Endothelial cell of umbilical vein (primary cell): ENCODE measurements around the gene TMSB10. TPM values are rescaled to one million over a fixed set of nuclear protein-coding genes. Genes with fewer than 3 reads are reported as not detected.

Source experiments
- BruUV-seq: library from RNA; stranded (reverse); fragments of 400-500 nt; replicated peaks from 2 replicates; lab custom pipeline; 2021; lab: Mats Ljungman, UMichigan
- CTCF ChIA-PET: fragments of 300-600, 350-600 bp; sonication (Branson Sonifier 250); formaldehyde crosslinking; loops from one replicate; lab custom pipeline; 2021; ENCODE audit warnings: antibody characterized with exemption, inconsistent platforms; lab: Charles Lee
- POLR2A ChIA-PET: fragments of 300-600, 350-600 bp; sonication (Branson Sonifier 250); formaldehyde crosslinking; loops from one replicate; lab custom pipeline; 2021; ENCODE audit warnings: antibody characterized with exemption, inconsistent platforms; lab: Charles Lee
- DNase-seq: peaks from one replicate; pipeline ENCODE4 v3.0.0-alpha.2; 2011; ENCODE audit warnings: low read depth, low spot score
- FAIRE-seq: peaks from 2 replicates; lab custom pipeline; 2011; peaks lifted over from hg19 to GRCh38; lab: Jason Lieb, UNC
- H2AFZ ChIP-seq: 2 replicates; pipeline ENCODE4 v1.6.0; 2012; ENCODE audit warnings: low read depth, low read length, control low read depth, inconsistent platforms
- H3K27ac ChIP-seq: 2 replicates; pipeline ENCODE4 v1.5.1; 2011; ENCODE audit warnings: low read depth, mild to moderate bottlenecking, control low read depth, low read length, moderate library complexity; ENCODE audit not compliant: insufficient read depth
- H3K27me3 ChIP-seq, 2 experiments: 2 replicates each; pipeline versions ENCODE4 v1.6.0 to v1.6.1; 2011; ENCODE audit warnings: low read length in 2 of 2, mixed read lengths in 1 of 2; ENCODE audit not compliant: control insufficient read depth in 2 of 2, insufficient read depth in 2 of 2
- H3K36me3 ChIP-seq, 2 experiments: 2 replicates in 1 of 2; 3 replicates in 1 of 2; pipeline ENCODE4 v1.5.1; 2011; ENCODE audit warnings: low read length in 2 of 2, mild to moderate bottlenecking in 1 of 2, moderate library complexity in 1 of 2; ENCODE audit not compliant: control insufficient read depth in 2 of 2, insufficient read depth in 2 of 2; ENCODE audit errors: extremely low read depth in 1 of 2
- H3K4me1 ChIP-seq: 3 replicates; pipeline ENCODE4 v1.5.1; 2011; ENCODE audit warnings: mild to moderate bottlenecking, low read length; ENCODE audit not compliant: control insufficient read depth, insufficient read depth; ENCODE audit errors: extremely low read depth
- H3K4me2 ChIP-seq: 2 replicates; pipeline ENCODE4 v1.6.1; 2011; ENCODE audit warnings: low read length, control low read depth, mixed read lengths; ENCODE audit not compliant: insufficient read depth
- H3K4me3 ChIP-seq, 3 experiments: fragments of 200-600 bp in 1 of 3; sonication (generic), shearing (Covaris generic) in 1 of 3; replicated peaks in 1 of 3; 2 replicates each; pipeline ENCODE4 v1.5.1; 2011 to 2016; ENCODE audit warnings: control low read depth in 3 of 3, low read length in 3 of 3, mild to moderate bottlenecking in 2 of 3, inconsistent platforms in 1 of 3, low read depth in 1 of 3, moderate library complexity in 1 of 3; ENCODE audit not compliant: insufficient read depth in 1 of 3
- H3K79me2 ChIP-seq: 2 replicates; pipeline ENCODE4 v1.6.0; 2012; ENCODE audit warnings: low read length, inconsistent platforms; ENCODE audit not compliant: control insufficient read depth, insufficient read depth
- H3K9ac ChIP-seq: replicated peaks from 2 replicates; pipeline ENCODE3; 2011; ENCODE audit warnings: low read length, control low read depth; ENCODE audit not compliant: insufficient read depth; ENCODE audit errors: extremely low read depth
- H3K9me1 ChIP-seq: replicated peaks from 3 replicates; pipeline ENCODE4 v1.6.0; 2011; ENCODE audit warnings: mild to moderate bottlenecking, low read length; ENCODE audit not compliant: control insufficient read depth, insufficient read depth; ENCODE audit errors: extremely low read depth
- H3K9me3 ChIP-seq: replicated peaks from 2 replicates; pipeline ENCODE4 v1.5.1; 2012; ENCODE audit warnings: low read length, inconsistent platforms; ENCODE audit not compliant: control insufficient read depth, insufficient read depth
- H4K20me1 ChIP-seq: replicated peaks from 2 replicates; pipeline ENCODE3; 2011; ENCODE audit warnings: mild to moderate bottlenecking, low read length; ENCODE audit not compliant: control insufficient read depth, insufficient read depth; ENCODE audit errors: extremely low read depth
- CTCF ChIP-seq, 2 donors: IDR thresholded peaks; 1 replicate in 1 of 2; 2 replicates in 1 of 2; pipeline ENCODE4 v1.5.1; 2011; ENCODE audit warnings: low read length in 2 of 2, mild to moderate bottlenecking in 2 of 2, moderate library complexity in 2 of 2, control low read depth in 1 of 2, inconsistent platforms in 1 of 2, low read depth in 1 of 2; ENCODE audit not compliant: insufficient read depth in 1 of 2; ENCODE audit errors: extremely low read depth in 1 of 2
- EZH2 ChIP-seq: IDR thresholded peaks from 2 replicates; pipeline ENCODE4 v1.6.1; 2012; ENCODE audit warnings: borderline replicate concordance, low read depth, mild to moderate bottlenecking, moderate library complexity, low read length, inconsistent platforms; ENCODE audit not compliant: severe bottlenecking
- FOS ChIP-seq: IDR thresholded peaks from 2 replicates; pipeline ENCODE4 v1.6.1; 2011; ENCODE audit warnings: mild to moderate bottlenecking, low read length, moderate library complexity, borderline replicate concordance; ENCODE audit not compliant: insufficient read depth
- GATA2 ChIP-seq: IDR thresholded peaks from 2 replicates; pipeline ENCODE4 v1.7.0; 2011; ENCODE audit warnings: low read depth, mild to moderate bottlenecking, moderate library complexity, mixed read lengths, low read length; ENCODE audit not compliant: insufficient read length, insufficient read depth
- JUN ChIP-seq: IDR thresholded peaks from 2 replicates; pipeline ENCODE4 v1.6.1; 2011; ENCODE audit warnings: borderline replicate concordance, low read depth; ENCODE audit not compliant: insufficient read length, insufficient read depth
- MYC ChIP-seq: IDR thresholded peaks from one replicate; pipeline ENCODE4 v1.6.1; 2011; ENCODE audit warnings: mild to moderate bottlenecking, low read depth, low read length
- POLR2A ChIP-seq: IDR thresholded peaks from 2 replicates; pipeline ENCODE4 v1.6.1; 2012; ENCODE audit warnings: low read depth, mild to moderate bottlenecking, control low read depth, low read length
- POLR2AphosphoS5 ChIP-seq: IDR thresholded peaks from 2 replicates; pipeline ENCODE4 v1.6.1; 2012; ENCODE audit warnings: low read depth, mild to moderate bottlenecking, control low read depth, low read length, moderate library complexity; ENCODE audit not compliant: insufficient read depth
- dilution Hi-C: fragments of 300-500 bp; cut with MboI; formaldehyde crosslinking; loops from one replicate; pipeline ENCODE4 v1.15.0; 2019; ENCODE audit warnings: low sequenced_read_pairs; ENCODE audit not compliant: extremely low pct_ligation_motif_present
- intact Hi-C: fragments of 100-400 bp; cut with micrococcal nuclease; formaldehyde crosslinking; loops from one replicate; pipeline ENCODE4 v1.10.0; 2022
- polyA plus RNA-seq, 4 experiments: library from polyadenylated mRNA; depleted of rRNA in 3 of 4; stranded (reverse) in 3 of 4; unstranded in 1 of 4; fragments of >200 nt; gene quantifications; 2 replicates each; pipeline versions ENCODE4 v1.2.1 to v1.2.3, GENCODE V29; 2011 to 2012; ENCODE audit warnings: missing spikeins in 1 of 4
- total RNA-seq: library from RNA; stranded (reverse); gene quantifications from 2 replicates; pipeline ENCODE4 v1.2.3, GENCODE V29; 2021
- TF ChIP-seq, protein P1 (sequence below): IDR thresholded peaks from 2 replicates; pipeline ENCODE4 v1.6.1; 2011; ENCODE audit not compliant: insufficient read depth, insufficient read length

Gene TMSB10
- total and polyA plus RNA-seq, 2 donors (not counting 3 experiments of a cell fraction or from before 2014, with no cell fraction given), result 2,774 to 4,015 TPM

GRCh38 chr2:84923009-84923408 lies 17.6 kb downstream of the TMSB10 start:
- Histone ChIP-seq H3K36me3 (no peaks in the 10 kb centered on the region), H3K27ac (no peak overlapping the region), H4K20me1 (no peaks in the 10 kb centered on the region), H2AFZ (no peak overlapping the region), H3K9me3 (no peaks in the 10 kb centered on the region), H3K9me1 (no peaks in the 10 kb centered on the region), H3K4me2 (no peak overlapping the region), H3K79me2 (no peaks in the 10 kb centered on the region), H3K4me1 (peaks cover 43% of the 10 kb centered on the region), H3K9ac (no peak overlapping the region), H3K4me3 (no peak overlapping the region), H3K27me3 (no peaks in the 10 kb centered on the region)
- TF ChIP-seq EZH2 (no peak), CTCF (IDR thresholded peaks at IDR 0.05; ENCODE audit: extremely low read depth in 1 of 2, insufficient read depth in 1 of 2, low read depth in 1 of 2, low read length in 2 of 2) (no peak), MYC (no peak), GATA2 (no peak), FOS (no peak), POLR2A (no peak), POLR2AphosphoS5 (no peak), JUN (no peak)
- TF ChIP-seq, protein P1, sequence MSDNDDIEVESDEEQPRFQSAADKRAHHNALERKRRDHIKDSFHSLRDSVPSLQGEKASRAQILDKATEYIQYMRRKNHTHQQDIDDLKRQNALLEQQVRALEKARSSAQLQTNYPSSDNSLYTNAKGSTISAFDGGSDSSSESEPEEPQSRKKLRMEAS, result no peak
- dilution Hi-C loops, result no loop called here
- DNase-seq (no peak), FAIRE-seq (no peak)
- BruUV-seq, result no TSS peak
- CTCF ChIA-PET, result no interaction called here
- POLR2A ChIA-PET, result interaction anchor here (1.4 kb wide), 1 partner anchor 18 kb away, joined by 4 read pairs; no protein-coding TSS in a partner anchor
- intact Hi-C loops, result no loop called here
